LNCAP (cell line): ENCODE data around the gene KRTAP10-8.
"Not testable (repeated sequence)": the region's sequence is repeated elsewhere in the genome, so short reads cannot be mapped to it uniquely, and the experiment has no call there.

ENCODE experiments used
- CTCF ChIP-seq: fragments of 450-650 bp; IDR thresholded peaks from 2 replicates; pipeline ENCODE4 v1.5.1; 2017; ENCODE audit warnings: mild to moderate bottlenecking

KRTAP10-8 gene

GRCh38 chr21:44637018-44637850, 25.4 kb downstream of the KRTAP10-8 start, which contains the start of gene KRTAP10-10:
KRTAP10-10 (plus strand) TSS chr21:44637356; CDS start chr21:44637418, 62 bp downstream.
- no peak for TF ChIP-seq CTCF

GRCh38 chr21:44639331-44639655, 27.4 kb downstream of the KRTAP10-8 start:
- no peak for TF ChIP-seq CTCF

GRCh38 chr21:44640761-44641160, 28.9 kb downstream of the KRTAP10-8 start:
- no peak for TF ChIP-seq CTCF

- TF ChIP-seq CTCF, result no peak
These were observed 31.9 kb downstream of the KRTAP10-8 start for GRCh38 chr21:44643741-44644310.

GRCh38 chr21:44644878-44645277, 33.0 kb downstream of the KRTAP10-8 start:
- TF ChIP-seq CTCF, result no peak

GRCh38 chr21:44646366-44647221, 34.7 kb downstream of the KRTAP10-8 start, which contains the start of gene KRTAP10-11:
KRTAP10-11 (plus strand) TSS chr21:44646414; CDS start chr21:44646459, 45 bp downstream.
- not testable (repeated sequence) for TF ChIP-seq CTCF

GRCh38 chr21:44647222-44647552, 35.3 kb downstream of the KRTAP10-8 start:
- no peak for TF ChIP-seq CTCF
